ENCODE results near the gene SIM2. TPM values are rescaled to one million over a fixed set of nuclear protein-coding genes. Genes with fewer than 3 reads are reported as not detected.

SIM2 gene
- total RNA-seq, 1 donor from 2014 or later = 9.2 TPM

DNA sequence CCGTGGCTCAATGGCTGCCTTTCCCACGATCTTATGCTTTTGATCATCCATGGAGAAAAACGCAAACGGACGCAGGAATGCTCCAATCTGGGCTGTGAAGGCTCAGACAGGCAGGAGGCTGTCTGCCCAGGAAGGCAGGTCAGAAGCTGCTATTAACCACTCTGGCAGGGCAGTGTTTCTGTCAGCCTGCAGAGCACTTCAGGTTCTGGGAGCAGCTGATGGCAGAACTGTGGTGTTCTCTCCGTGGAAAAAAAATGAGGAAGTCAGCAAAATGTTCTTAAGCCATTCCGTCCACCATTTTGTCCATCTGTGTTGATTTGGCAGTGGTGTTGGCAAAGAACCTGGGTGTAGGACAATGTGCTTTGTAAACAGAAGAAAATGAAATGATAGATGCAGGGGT lies 91.7 kb downstream of the SIM2 start:
- Histone ChIP-seq H3K4me2 (ENCODE audit: low read length) (no peak overlapping the region), H3K4me3 (ENCODE audit: insufficient read depth, low read depth, low read length) (no peak overlapping the region), H3K27me3 (ENCODE audit: insufficient read depth, low read length) (no peaks in the 10 kb centered on the region), H2AFZ (ENCODE audit: low read depth, low read length) (no peak overlapping the region), H3K9ac (ENCODE audit: low read length) (no peak overlapping the region), H3K36me3 (ENCODE audit: insufficient read depth, low read length) (no peaks in the 10 kb centered on the region), H3K4me1 (ENCODE audit: insufficient read depth, low read length) (peaks cover 5% of the 10 kb centered on the region), H4K20me1 (ENCODE audit: insufficient read depth, low read length) (no peaks in the 10 kb centered on the region), H3K27ac (ENCODE audit: low read depth, low read length) (no peak overlapping the region), H3K9me3 (ENCODE audit: insufficient read depth, low read depth, low read length) (no peaks in the 10 kb centered on the region), H3K79me2 (ENCODE audit: insufficient read depth, low read length) (no peaks in the 10 kb centered on the region)
- H3K36me3 Mint-ChIP-seq (ENCODE audit: low read depth, unreplicated experiment) = peaks cover 13% of the 10 kb centered on the region
- H3K27me3 Mint-ChIP-seq (ENCODE audit: low read depth, unreplicated experiment) = no peaks in the 10 kb centered on the region
- peaks cover 5% of the 10 kb centered on the region for H3K4me1 Mint-ChIP-seq (ENCODE audit: low read depth, unreplicated experiment)
- FAIRE-seq (no peak), DNase-seq (ENCODE audit: low read depth) (no peak)
- TF ChIP-seq EZH2 (IDR thresholded peaks at IDR 0.05; ENCODE audit: insufficient read depth, low read length) = no peak
- TF ChIP-seq, protein P1, sequence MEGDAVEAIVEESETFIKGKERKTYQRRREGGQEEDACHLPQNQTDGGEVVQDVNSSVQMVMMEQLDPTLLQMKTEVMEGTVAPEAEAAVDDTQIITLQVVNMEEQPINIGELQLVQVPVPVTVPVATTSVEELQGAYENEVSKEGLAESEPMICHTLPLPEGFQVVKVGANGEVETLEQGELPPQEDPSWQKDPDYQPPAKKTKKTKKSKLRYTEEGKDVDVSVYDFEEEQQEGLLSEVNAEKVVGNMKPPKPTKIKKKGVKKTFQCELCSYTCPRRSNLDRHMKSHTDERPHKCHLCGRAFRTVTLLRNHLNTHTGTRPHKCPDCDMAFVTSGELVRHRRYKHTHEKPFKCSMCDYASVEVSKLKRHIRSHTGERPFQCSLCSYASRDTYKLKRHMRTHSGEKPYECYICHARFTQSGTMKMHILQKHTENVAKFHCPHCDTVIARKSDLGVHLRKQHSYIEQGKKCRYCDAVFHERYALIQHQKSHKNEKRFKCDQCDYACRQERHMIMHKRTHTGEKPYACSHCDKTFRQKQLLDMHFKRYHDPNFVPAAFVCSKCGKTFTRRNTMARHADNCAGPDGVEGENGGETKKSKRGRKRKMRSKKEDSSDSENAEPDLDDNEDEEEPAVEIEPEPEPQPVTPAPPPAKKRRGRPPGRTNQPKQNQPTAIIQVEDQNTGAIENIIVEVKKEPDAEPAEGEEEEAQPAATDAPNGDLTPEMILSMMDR (IDR thresholded peaks at IDR 0.05; ENCODE audit: insufficient read depth, low read depth, low read length) = no peak
- no peak overlapping the region for H3K4me3 Mint-ChIP-seq (ENCODE audit: unreplicated experiment)
- H3K27ac Mint-ChIP-seq (ENCODE audit: unreplicated experiment) = peak overlapping the region; percentile 36
- peaks cover 9% of the 10 kb centered on the region for H3K9me3 Mint-ChIP-seq (ENCODE audit: unreplicated experiment)

DNA sequence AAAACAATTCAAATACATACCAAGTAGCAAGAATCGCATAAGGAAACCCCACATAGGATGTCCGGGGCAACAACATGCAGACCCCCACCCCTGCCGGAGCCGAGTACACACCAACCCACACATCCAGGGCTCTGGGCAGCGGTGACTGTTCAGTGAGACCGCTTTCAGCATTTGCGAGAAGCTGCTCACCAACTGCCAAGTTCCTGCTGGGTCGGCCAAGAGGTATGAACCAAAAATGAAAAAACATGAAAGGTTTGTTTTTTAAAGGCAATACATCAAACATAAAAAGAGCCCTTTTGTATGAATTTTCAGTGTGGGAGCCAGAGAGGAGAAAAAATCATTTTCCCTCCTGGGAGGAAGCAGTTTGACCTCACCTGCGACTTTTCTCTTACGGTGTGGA lies 92.3 kb downstream of the SIM2 start:
- H3K36me3 ChIP-seq (ENCODE audit: insufficient read depth, low read length) = no peaks in the 10 kb centered on the region
- H3K27ac ChIP-seq (ENCODE audit: low read depth, low read length) = no peak overlapping the region
- Mint-ChIP-seq H3K4me3 (ENCODE audit: unreplicated experiment) (no peak overlapping the region), H3K36me3 (ENCODE audit: low read depth, unreplicated experiment) (peaks cover 16% of the 10 kb centered on the region), H3K27ac (ENCODE audit: unreplicated experiment) (no peak overlapping the region), H3K27me3 (ENCODE audit: low read depth, unreplicated experiment) (no peaks in the 10 kb centered on the region), H3K4me1 (ENCODE audit: low read depth, unreplicated experiment) (peaks cover 5% of the 10 kb centered on the region), H3K9me3 (ENCODE audit: unreplicated experiment) (peaks cover 13% of the 10 kb centered on the region)
- no peaks in the 10 kb centered on the region for H3K27me3 ChIP-seq (ENCODE audit: insufficient read depth, low read length)
- H4K20me1 ChIP-seq (ENCODE audit: insufficient read depth, low read length) = no peaks in the 10 kb centered on the region
- DNase-seq (ENCODE audit: low read depth) (no peak), FAIRE-seq (no peak)
- TF ChIP-seq, protein P1 (IDR thresholded peaks at IDR 0.05; ENCODE audit: insufficient read depth, low read depth, low read length) = no peak
- no peak for TF ChIP-seq EZH2 (IDR thresholded peaks at IDR 0.05; ENCODE audit: insufficient read depth, low read length)
- H3K4me2 ChIP-seq (ENCODE audit: low read length) = no peak overlapping the region
- H3K79me2 ChIP-seq (ENCODE audit: insufficient read depth, low read length) = no peaks in the 10 kb centered on the region
- H3K4me3 ChIP-seq (ENCODE audit: insufficient read depth, low read depth, low read length) = no peak overlapping the region
- peaks cover 5% of the 10 kb centered on the region for H3K4me1 ChIP-seq (ENCODE audit: insufficient read depth, low read length)
- no peak overlapping the region for H2AFZ ChIP-seq (ENCODE audit: low read depth, low read length)
- no peaks in the 10 kb centered on the region for H3K9me3 ChIP-seq (ENCODE audit: insufficient read depth, low read depth, low read length)
- no peak overlapping the region for H3K9ac ChIP-seq (ENCODE audit: low read length)

DNA sequence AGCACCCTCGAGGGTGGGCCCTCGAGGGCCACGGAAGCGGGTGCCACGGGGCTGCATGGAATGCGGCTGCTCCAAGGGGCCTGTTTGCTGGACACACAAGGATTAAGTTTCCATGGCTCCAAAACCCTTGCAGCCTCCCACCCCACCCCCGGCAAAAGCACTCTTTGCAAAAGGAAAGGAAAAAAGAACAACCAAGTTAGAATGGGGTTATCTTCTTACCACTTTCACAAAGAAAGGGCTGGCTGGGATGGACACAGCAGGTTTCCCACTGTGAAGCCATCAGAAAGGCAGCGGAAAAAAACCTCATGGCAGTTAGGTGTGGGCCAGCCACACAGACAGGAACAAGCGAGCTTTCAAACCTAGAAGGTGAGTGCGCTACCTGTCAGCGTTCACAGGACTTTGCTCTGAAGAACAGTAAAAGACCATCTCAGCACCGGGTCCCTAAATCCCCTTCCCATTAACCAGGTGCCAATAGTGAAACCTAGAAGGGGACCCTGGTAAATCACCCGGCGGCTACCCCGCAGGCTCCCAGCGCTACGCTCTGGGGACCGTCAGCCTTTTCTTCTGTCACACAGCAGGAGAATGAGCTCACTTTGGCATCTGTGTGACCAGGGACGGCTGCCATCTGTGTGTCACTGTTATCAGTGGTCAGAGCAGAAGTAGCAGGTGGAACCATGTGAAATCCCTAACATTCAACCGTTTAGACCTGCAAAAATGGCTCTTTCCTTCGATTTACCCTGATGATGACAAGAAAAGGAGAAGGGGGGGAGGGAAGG lies 93.0 kb downstream of the SIM2 start:
- DNase-seq (ENCODE audit: low read depth) = no peak
- no peak overlapping the region for H3K4me3 ChIP-seq (ENCODE audit: insufficient read depth, low read depth, low read length)
- no peak overlapping the region for H3K27ac ChIP-seq (ENCODE audit: low read depth, low read length)
- H3K4me1 ChIP-seq (ENCODE audit: insufficient read depth, low read length) = peaks cover 5% of the 10 kb centered on the region
- H2AFZ ChIP-seq (ENCODE audit: low read depth, low read length) = no peak overlapping the region
- TF ChIP-seq EZH2 (IDR thresholded peaks at IDR 0.05; ENCODE audit: insufficient read depth, low read length) = no peak
- TF ChIP-seq, protein P1 (IDR thresholded peaks at IDR 0.05; ENCODE audit: insufficient read depth, low read depth, low read length) = no peak
- Mint-ChIP-seq H3K27me3 (ENCODE audit: low read depth, unreplicated experiment) (no peaks in the 10 kb centered on the region), H3K27ac (ENCODE audit: unreplicated experiment) (no peak overlapping the region), H3K36me3 (ENCODE audit: low read depth, unreplicated experiment) (peaks cover 16% of the 10 kb centered on the region), H3K9me3 (ENCODE audit: unreplicated experiment) (peaks cover 15% of the 10 kb centered on the region), H3K4me3 (ENCODE audit: unreplicated experiment) (no peak overlapping the region), H3K4me1 (ENCODE audit: low read depth, unreplicated experiment) (peaks cover 5% of the 10 kb centered on the region)
- FAIRE-seq = no peak
- H3K4me2 ChIP-seq (ENCODE audit: low read length) = peak overlapping the region; percentile 20
- H3K27me3 ChIP-seq (ENCODE audit: insufficient read depth, low read length) = no peaks in the 10 kb centered on the region
- H3K79me2 ChIP-seq (ENCODE audit: insufficient read depth, low read length) = no peaks in the 10 kb centered on the region
- H3K9me3 ChIP-seq (ENCODE audit: insufficient read depth, low read depth, low read length) = no peaks in the 10 kb centered on the region
- no peak overlapping the region for H3K9ac ChIP-seq (ENCODE audit: low read length)
- H4K20me1 ChIP-seq (ENCODE audit: insufficient read depth, low read length) = no peaks in the 10 kb centered on the region
- no peaks in the 10 kb centered on the region for H3K36me3 ChIP-seq (ENCODE audit: insufficient read depth, low read length)

All from astrocyte (in vitro differentiated cells and primary cell).